Neural cell (in vitro differentiated cells): ENCODE data around the gene GANAB. TPM values are rescaled to one million over a fixed set of nuclear protein-coding genes. Genes with fewer than 3 reads are reported as not detected.

Source experiments
- H2AFZ ChIP-seq: fragments of 200-600, 300-800 bp; sonication (generic), shearing (Covaris generic); 2 replicates; pipeline ENCODE4 v1.6.0; 2014; ENCODE audit warnings: low read depth, mild to moderate bottlenecking, antibody characterized with exemption, low read length, moderate library complexity
- H3F3A ChIP-seq: fragments of 200-600 bp; shearing (Covaris generic); 2 replicates; pipeline ENCODE4 v1.6.1; 2016; ENCODE audit warnings: mild to moderate bottlenecking, moderate library complexity, mixed read lengths, antibody characterized with exemption, low read length; ENCODE audit not compliant: insufficient read depth, poor library complexity, severe bottlenecking
- H3K27ac ChIP-seq: fragments of 200-600, 300-800 bp; sonication (generic), shearing (Covaris generic); 2 replicates; pipeline ENCODE4 v1.5.1; 2014; ENCODE audit warnings: mild to moderate bottlenecking, low read length, moderate library complexity
- H3K27me3 ChIP-seq: fragments of 300-800, 200-600 bp; sonication (generic), shearing (Covaris generic); 2 replicates; pipeline ENCODE4 v1.6.0; 2014; ENCODE audit warnings: mild to moderate bottlenecking, low read depth, low read length, moderate library complexity; ENCODE audit not compliant: insufficient read depth
- H3K36me3 ChIP-seq: fragments of 300-800, 200-600 bp; sonication (generic), shearing (Covaris generic); 2 replicates; pipeline ENCODE4 v1.5.1; 2014; ENCODE audit warnings: mild to moderate bottlenecking, antibody characterized with exemption, low read length, moderate library complexity; ENCODE audit not compliant: insufficient read depth
- H3K4me2 ChIP-seq: fragments of 300-800, 200-600 bp; sonication (generic), shearing (Covaris generic); 2 replicates; pipeline ENCODE4 v1.6.0; 2014; ENCODE audit warnings: mild to moderate bottlenecking, low read length
- H3K4me3 ChIP-seq: fragments of 300-800, 200-600 bp; sonication (generic), shearing (Covaris generic); 2 replicates; pipeline ENCODE4 v1.5.1; 2014; ENCODE audit warnings: mild to moderate bottlenecking, low read length, moderate library complexity
- H3K79me2 ChIP-seq: fragments of 200-600 bp; shearing (Covaris generic); replicated peaks from 2 replicates; pipeline ENCODE4 v1.6.0; 2014; ENCODE audit warnings: mild to moderate bottlenecking, low read length, moderate library complexity; ENCODE audit not compliant: insufficient read depth
- H3K9ac ChIP-seq: fragments of 300-800, 200-600 bp; sonication (generic), shearing (Covaris generic); 2 replicates; pipeline ENCODE4 v1.6.1; 2016; ENCODE audit warnings: mild to moderate bottlenecking, low read length, mixed read lengths
- H3K9me2 ChIP-seq: fragments of 200-600 bp; shearing (Covaris generic); 2 replicates; pipeline ENCODE4 v1.6.1; 2016; ENCODE audit warnings: mild to moderate bottlenecking, low read length, mixed read lengths; ENCODE audit not compliant: insufficient read depth
- H3K9me3 ChIP-seq: fragments of 200-600, 300-800 bp; sonication (generic), shearing (Covaris generic); 2 replicates; pipeline ENCODE4 v1.6.1; 2016; ENCODE audit warnings: mild to moderate bottlenecking, mixed run types, low read length, moderate library complexity, mixed read lengths
- H4K20me1 ChIP-seq: fragments of 200-600 bp; shearing (Covaris generic); 2 replicates; pipeline ENCODE4 v1.6.1; 2016; ENCODE audit warnings: mild to moderate bottlenecking, mixed run types; ENCODE audit not compliant: insufficient read depth
- EP300 ChIP-seq: fragments of 450-650 bp; conservative IDR thresholded peaks from 2 replicates; pipeline ENCODE4 v1.6.1; 2014; ENCODE audit warnings: antibody characterized with exemption, mild to moderate bottlenecking, moderate library complexity; ENCODE audit not compliant: poor library complexity, severe bottlenecking
- EZH2 ChIP-seq: fragments of 200-600, 300-800 bp; shearing (Covaris generic), sonication (generic); IDR thresholded peaks from 2 replicates; pipeline ENCODE4 v1.6.1; 2014; ENCODE audit warnings: antibody characterized with exemption, low read length, borderline replicate concordance, mild to moderate bottlenecking; ENCODE audit not compliant: insufficient read depth, poor library complexity, severe bottlenecking
- MXI1 ChIP-seq: fragments of 450-650 bp; conservative IDR thresholded peaks from 2 replicates; pipeline ENCODE4 v1.6.1; 2014; ENCODE audit warnings: antibody characterized with exemption, mild to moderate bottlenecking; ENCODE audit not compliant: poor library complexity, severe bottlenecking
- POLR2AphosphoS5 ChIP-seq: IDR thresholded peaks from 2 replicates; pipeline ENCODE4 v1.6.1; 2012
- RAD21 ChIP-seq: fragments of 450-650 bp; conservative IDR thresholded peaks from 2 replicates; pipeline ENCODE4 v1.6.1; 2014; ENCODE audit warnings: antibody characterized with exemption, mild to moderate bottlenecking, moderate library complexity
- REST ChIP-seq: IDR thresholded peaks from 2 replicates; pipeline ENCODE4 v1.6.1; 2012; ENCODE audit warnings: borderline replicate concordance
- SMC3 ChIP-seq: fragments of 450-650 bp; conservative IDR thresholded peaks from 2 replicates; pipeline ENCODE4 v1.6.1; 2014; ENCODE audit warnings: antibody characterized with exemption, mild to moderate bottlenecking, moderate library complexity; ENCODE audit not compliant: poor library complexity
- TAF1 ChIP-seq: IDR thresholded peaks from 2 replicates; pipeline ENCODE4 v1.6.1; 2012; ENCODE audit warnings: low read depth
- polyA plus RNA-seq: library from polyadenylated mRNA; depleted of rRNA; stranded (reverse); fragments of >200 nt; gene quantifications from 2 replicates; pipeline ENCODE4 v1.2.3, GENCODE V29; 2014
- TF ChIP-seq, protein P1 (sequence below): fragments of 450-650 bp; IDR thresholded peaks from 2 replicates; pipeline ENCODE4 v1.5.1; 2014; ENCODE audit warnings: antibody characterized with exemption, mild to moderate bottlenecking, moderate library complexity; ENCODE audit not compliant: poor library complexity, severe bottlenecking

Gene GANAB
- polyA plus RNA-seq, 1 donor from 2014 or later: 62.7 TPM

DNA sequence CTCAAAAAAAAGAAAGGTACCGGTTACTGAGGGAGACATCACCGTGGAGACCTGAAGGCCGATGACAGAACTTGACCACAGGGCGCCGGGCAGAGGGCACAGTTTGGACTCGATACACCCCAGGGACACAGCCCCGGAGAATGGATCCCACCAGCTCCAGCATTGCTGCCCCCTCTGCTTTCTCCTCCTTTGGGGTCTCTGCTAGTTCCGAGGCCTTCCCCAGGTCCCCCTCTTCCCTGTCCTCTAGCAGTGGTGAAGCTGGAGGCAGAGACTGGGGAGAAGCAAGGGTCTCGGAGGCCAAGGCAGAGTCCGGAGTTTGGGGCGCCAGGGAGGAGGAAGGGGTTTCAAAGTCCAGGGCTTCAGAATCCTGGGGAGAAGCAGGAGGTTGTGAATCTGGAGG, 67.9 kb downstream of the GANAB start:
- H4K20me1 ChIP-seq: no peaks in the 10 kb centered on the region
- no peak overlapping the region for H3K27ac ChIP-seq
- no peaks in the 10 kb centered on the region for H3K9me2 ChIP-seq
- H3K27me3 ChIP-seq: no peaks in the 10 kb centered on the region
- H3K4me2 ChIP-seq: no peak overlapping the region
- H3K4me3 ChIP-seq: no peak overlapping the region
- H3F3A ChIP-seq: no peaks in the 10 kb centered on the region
- no peak overlapping the region for H3K9ac ChIP-seq
- no peaks in the 10 kb centered on the region for H3K9me3 ChIP-seq
- no peaks in the 10 kb centered on the region for H3K36me3 ChIP-seq
- H2AFZ ChIP-seq: no peak overlapping the region
- peaks cover under 1% of the 10 kb centered on the region for H3K79me2 ChIP-seq
- TF ChIP-seq EP300 (no peak), SMC3 (no peak), EZH2 (no peak), TAF1 (no peak), POLR2AphosphoS5 (no peak), MXI1 (no peak), REST (no peak), RAD21 (no peak)
- TF ChIP-seq, protein P1, sequence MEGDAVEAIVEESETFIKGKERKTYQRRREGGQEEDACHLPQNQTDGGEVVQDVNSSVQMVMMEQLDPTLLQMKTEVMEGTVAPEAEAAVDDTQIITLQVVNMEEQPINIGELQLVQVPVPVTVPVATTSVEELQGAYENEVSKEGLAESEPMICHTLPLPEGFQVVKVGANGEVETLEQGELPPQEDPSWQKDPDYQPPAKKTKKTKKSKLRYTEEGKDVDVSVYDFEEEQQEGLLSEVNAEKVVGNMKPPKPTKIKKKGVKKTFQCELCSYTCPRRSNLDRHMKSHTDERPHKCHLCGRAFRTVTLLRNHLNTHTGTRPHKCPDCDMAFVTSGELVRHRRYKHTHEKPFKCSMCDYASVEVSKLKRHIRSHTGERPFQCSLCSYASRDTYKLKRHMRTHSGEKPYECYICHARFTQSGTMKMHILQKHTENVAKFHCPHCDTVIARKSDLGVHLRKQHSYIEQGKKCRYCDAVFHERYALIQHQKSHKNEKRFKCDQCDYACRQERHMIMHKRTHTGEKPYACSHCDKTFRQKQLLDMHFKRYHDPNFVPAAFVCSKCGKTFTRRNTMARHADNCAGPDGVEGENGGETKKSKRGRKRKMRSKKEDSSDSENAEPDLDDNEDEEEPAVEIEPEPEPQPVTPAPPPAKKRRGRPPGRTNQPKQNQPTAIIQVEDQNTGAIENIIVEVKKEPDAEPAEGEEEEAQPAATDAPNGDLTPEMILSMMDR: no peak

DNA sequence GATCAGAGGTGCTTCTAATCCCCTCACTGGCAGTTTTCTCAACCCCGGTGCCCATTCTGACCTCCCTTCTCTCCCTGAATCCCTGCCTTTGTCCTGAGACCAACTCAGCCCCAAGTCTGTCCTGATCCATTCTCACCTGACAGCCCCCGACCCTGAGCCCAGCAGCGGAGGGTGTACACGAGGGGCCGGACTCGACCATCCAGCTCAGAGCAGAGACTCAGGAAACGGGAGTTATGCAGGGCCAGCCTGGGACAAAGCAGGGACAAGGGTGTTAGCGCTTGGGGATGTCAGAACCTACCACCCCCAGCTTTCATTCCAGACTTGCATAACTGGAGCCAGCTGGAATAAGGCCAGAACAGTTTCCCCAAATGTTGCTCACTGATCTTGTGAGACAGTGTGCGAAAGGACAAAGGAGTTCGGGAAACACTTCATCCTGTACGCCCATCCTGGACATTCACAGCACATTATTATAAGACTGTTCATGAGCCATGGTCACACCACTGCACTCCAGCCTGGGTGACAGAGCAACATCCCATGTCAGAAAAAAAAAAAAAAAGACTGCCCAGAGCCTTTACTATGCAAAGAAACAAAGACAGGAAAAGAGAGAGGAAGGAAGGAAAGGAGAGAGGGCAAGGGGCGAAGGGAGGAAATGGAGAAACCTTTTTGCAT, 69.2 kb downstream of the GANAB start:
- no peak for TF ChIP-seq REST
- TF ChIP-seq EP300: no peak
- TF ChIP-seq RAD21: no peak
- TF ChIP-seq TAF1: no peak
- TF ChIP-seq SMC3: no peak
- TF ChIP-seq EZH2: no peak
- TF ChIP-seq MXI1: no peak
- TF ChIP-seq, protein P1: no peak
- no peak for TF ChIP-seq POLR2AphosphoS5
- Histone ChIP-seq H3K9ac (no peak overlapping the region), H3K9me2 (no peaks in the 10 kb centered on the region), H3K27me3 (no peaks in the 10 kb centered on the region), H3K9me3 (no peaks in the 10 kb centered on the region), H3F3A (no peaks in the 10 kb centered on the region), H3K4me2 (no peak overlapping the region), H4K20me1 (no peaks in the 10 kb centered on the region), H3K4me3 (no peak overlapping the region), H3K36me3 (no peaks in the 10 kb centered on the region), H2AFZ (no peak overlapping the region), H3K79me2 (peaks cover 14% of the 10 kb centered on the region), H3K27ac (no peak overlapping the region)
